H1 (cell line): Measurements from ENCODE around the gene ANKFN1. TPM values are rescaled to one million over a fixed set of nuclear protein-coding genes. Genes with fewer than 3 reads are reported as not detected.
A peak's percentile ranks its signal among the peaks of the same experiment; 100 is the strongest.

Source experiments
- CTCF ChIA-PET: fragments of 300-600 bp; sonication (Branson Sonifier 250); formaldehyde crosslinking; loops from one replicate; lab custom pipeline; 2021; ENCODE audit not compliant: partially characterized antibody; lab: Charles Lee
- POLR2A ChIA-PET: fragments of 300-600 bp; sonication (Branson Sonifier 250); formaldehyde crosslinking; loops from one replicate; lab custom pipeline; 2021; ENCODE audit warnings: inconsistent platforms; ENCODE audit not compliant: partially characterized antibody; lab: Charles Lee
- DNase-seq, 2 experiments: peaks; one replicate each; pipeline versions ENCODE4 v3.0.0 to v3.0.0-alpha.2; 2010 to 2022; ENCODE audit warnings: low spot score in 2 of 2, low read depth in 1 of 2, mixed read lengths in 1 of 2
- FAIRE-seq: peaks from 2 replicates; lab custom pipeline; 2011; peaks lifted over from hg19 to GRCh38; lab: Jason Lieb, UNC
- H2AFZ ChIP-seq: 2 replicates; pipeline ENCODE4 v1.8.1; 2012; ENCODE audit warnings: low read length, inconsistent platforms
- H2AK5ac ChIP-seq: 2 replicates; pipeline ENCODE4 v1.6.1; 2013; ENCODE audit warnings: low read depth, low read length
- H2BK120ac ChIP-seq: replicated peaks from 2 replicates; pipeline ENCODE3; 2013; ENCODE audit warnings: low read depth, low read length, inconsistent platforms
- H2BK12ac ChIP-seq: 2 replicates; pipeline ENCODE4 v1.6.1; 2013; ENCODE audit warnings: low read depth, low read length
- H2BK15ac ChIP-seq: 2 replicates; pipeline ENCODE4 v1.6.1; 2013; ENCODE audit warnings: low read length
- H2BK20ac ChIP-seq: 2 replicates; pipeline ENCODE4 v1.6.1; 2013; ENCODE audit warnings: low read length
- H2BK5ac ChIP-seq: 2 replicates; pipeline ENCODE4 v1.6.1; 2013; ENCODE audit warnings: low read depth, low read length
- H3K14ac ChIP-seq: 2 replicates; pipeline ENCODE4 v1.6.1; 2013; ENCODE audit warnings: inconsistent platforms; ENCODE audit not compliant: insufficient read length
- H3K18ac ChIP-seq: 2 replicates; pipeline ENCODE4 v1.6.1; 2013; ENCODE audit warnings: low read length; ENCODE audit errors: extremely low read depth
- H3K23ac ChIP-seq: 2 replicates; pipeline ENCODE4 v1.6.1; 2013; ENCODE audit warnings: inconsistent platforms; ENCODE audit not compliant: insufficient read length
- H3K23me2 ChIP-seq: 2 replicates; pipeline ENCODE4 v1.6.1; 2013; ENCODE audit warnings: low read depth, low read length
- H3K27ac ChIP-seq: 2 replicates; pipeline ENCODE4 v1.6.1; 2011; ENCODE audit warnings: low read depth, low read length, inconsistent platforms
- H3K27me3 ChIP-seq, 4 experiments: replicated peaks in 1 of 4; 1 replicate in 1 of 4; 2 replicates in 3 of 4; pipeline versions ENCODE4 v1.6.1 to v1.8.1; 2011 to 2013; ENCODE audit warnings: low read length in 3 of 4, mild to moderate bottlenecking in 3 of 4, inconsistent platforms in 2 of 4, mixed read lengths in 2 of 4, moderate library complexity in 1 of 4; ENCODE audit not compliant: control insufficient read depth in 3 of 4, insufficient read depth in 3 of 4; ENCODE audit errors: extremely low read depth in 1 of 4
- H3K36me3 ChIP-seq, 4 experiments: 2 replicates each; pipeline versions ENCODE4 v1.6.1 to v1.8.1; 2011 to 2013; ENCODE audit warnings: mild to moderate bottlenecking in 4 of 4, low read length in 3 of 4, moderate library complexity in 2 of 4, control low read depth in 1 of 4, inconsistent platforms in 1 of 4; ENCODE audit not compliant: insufficient read depth in 4 of 4, control insufficient read depth in 2 of 4
- H3K4ac ChIP-seq: replicated peaks from 2 replicates; pipeline ENCODE3; 2013; ENCODE audit warnings: low read length, low read depth, mixed read lengths, inconsistent platforms; ENCODE audit not compliant: insufficient read length
- H3K4me1 ChIP-seq, 4 experiments: replicated peaks in 1 of 4; 1 replicate in 1 of 4; 2 replicates in 3 of 4; pipeline versions ENCODE4 v1.6.1 to v1.8.1; 2011 to 2013; ENCODE audit warnings: low read length in 3 of 4, inconsistent platforms in 2 of 4, mixed read lengths in 1 of 4; ENCODE audit not compliant: insufficient read depth in 4 of 4, control insufficient read depth in 3 of 4
- H3K4me2 ChIP-seq, 2 experiments: 2 replicates each; pipeline versions ENCODE4 v1.6.1 to v1.8.1; 2011 to 2013; ENCODE audit warnings: low read depth in 2 of 2, low read length in 2 of 2, control low read depth in 1 of 2, inconsistent platforms in 1 of 2, mild to moderate bottlenecking in 1 of 2; ENCODE audit not compliant: insufficient read depth in 1 of 2
- H3K4me3 ChIP-seq, 4 experiments: fragments of 200-600, 300-600 bp in 1 of 4; sonication (generic), shearing (Covaris generic), sonication (Bioruptor Twin) in 1 of 4; 2 replicates each; pipeline versions ENCODE4 v1.5.1 to v1.8.1; 2011 to 2016; ENCODE audit warnings: low read length in 4 of 4, low read depth in 3 of 4, control low read depth in 2 of 4, inconsistent platforms in 2 of 4, mild to moderate bottlenecking in 2 of 4, mixed read lengths in 1 of 4, moderate library complexity in 1 of 4; ENCODE audit not compliant: insufficient read depth in 2 of 4; ENCODE audit errors: extremely low read depth in 1 of 4
- H3K56ac ChIP-seq: replicated peaks from 2 replicates; pipeline ENCODE3; 2013; ENCODE audit warnings: low read depth, mild to moderate bottlenecking, mixed read lengths, low read length, inconsistent platforms; ENCODE audit not compliant: insufficient read length
- H3K79me1 ChIP-seq: 2 replicates; pipeline ENCODE4 v1.6.1; 2013; ENCODE audit warnings: low read depth, low read length, control low read depth
- H3K79me2 ChIP-seq, 2 experiments: 2 replicates each; pipeline versions ENCODE4 v1.6.1 to v1.8.1; 2012 to 2013; ENCODE audit warnings: low read length in 2 of 2, mild to moderate bottlenecking in 2 of 2, inconsistent platforms in 1 of 2; ENCODE audit not compliant: insufficient read depth in 2 of 2, control insufficient read depth in 1 of 2
- H3K9ac ChIP-seq, 4 experiments: replicated peaks in 1 of 4; 1 replicate in 1 of 4; 2 replicates in 3 of 4; pipeline versions ENCODE4 v1.6.1 to v1.8.1; 2011 to 2013; ENCODE audit warnings: low read depth in 3 of 4, low read length in 3 of 4, control low read depth in 2 of 4, mild to moderate bottlenecking in 2 of 4, moderate library complexity in 2 of 4, inconsistent platforms in 1 of 4; ENCODE audit errors: extremely low read depth in 1 of 4
- H3K9me3 ChIP-seq, 2 experiments: 2 replicates each; pipeline versions ENCODE4 v1.6.1 to v1.8.1; 2012 to 2013; ENCODE audit warnings: mild to moderate bottlenecking in 2 of 2, moderate library complexity in 2 of 2, control low read depth in 1 of 2, inconsistent platforms in 1 of 2, low read depth in 1 of 2, low read length in 1 of 2, mixed read lengths in 1 of 2; ENCODE audit not compliant: insufficient read depth in 2 of 2
- H4K20me1 ChIP-seq, 2 experiments: replicated peaks in 1 of 2; 2 replicates each; pipeline versions ENCODE3 to v1.8.1; 2011 to 2013; ENCODE audit warnings: inconsistent platforms in 2 of 2, low read length in 2 of 2, mild to moderate bottlenecking in 1 of 2; ENCODE audit not compliant: insufficient read depth in 2 of 2, control insufficient read depth in 1 of 2
- H4K5ac ChIP-seq: 2 replicates; pipeline ENCODE4 v1.6.1; 2013; ENCODE audit warnings: low read length, low read depth, mixed read lengths, inconsistent platforms; ENCODE audit not compliant: insufficient read length
- H4K8ac ChIP-seq: 2 replicates; pipeline ENCODE4 v1.8.0; 2013; ENCODE audit warnings: mild to moderate bottlenecking, moderate library complexity, low read length, inconsistent platforms; ENCODE audit not compliant: insufficient read depth; ENCODE audit errors: extremely low read depth
- H4K91ac ChIP-seq: replicated peaks from 2 replicates; pipeline ENCODE3; 2013; ENCODE audit warnings: low read length, mixed read lengths, inconsistent platforms; ENCODE audit not compliant: insufficient read length
- KDM1A ChIP-seq: fragments of 200-600, 300-600 bp; sonication (generic); IDR thresholded peaks from 2 replicates; pipeline ENCODE4 v1.7.1; 2016; ENCODE audit warnings: mild to moderate bottlenecking, low read length, borderline replicate concordance
- ZNF274 ChIP-seq: IDR thresholded peaks from 2 replicates; pipeline ENCODE4 v1.7.0; 2012; ENCODE audit warnings: low read length, borderline replicate concordance; ENCODE audit errors: extremely low read depth
- polyA plus RNA-seq, 7 experiments: library from polyadenylated mRNA; depleted of rRNA in 3 of 7; stranded (reverse) in 5 of 7; unstranded in 2 of 7; fragments of >200 nt in 5 of 7; fragments of 200-250 nt in 2 of 7; gene quantifications; 1 replicate in 5 of 7; 2 replicates in 1 of 7; 4 replicates in 1 of 7; pipeline versions ENCODE4 v1.2.1 to v1.2.3, GENCODE V29; 2011 to 2013; ENCODE audit warnings: missing spikeins in 2 of 7, mixed read lengths in 2 of 7
- total RNA-seq: library from RNA; stranded (reverse); fragmentation: NEBNext Ultra II Directional; extraction: Animal tissue kit (Norgen Biotek cat#: 25700); gene quantifications from 2 replicates; pipeline ENCODE4 v1.2.1, GENCODE V29; 2021

The ANKFN1 gene
- total and polyA plus RNA-seq, 2 of the 8 experiments (the other 6 are each of a cell fraction or from before 2014, with no cell fraction given), result not detected

DNA sequence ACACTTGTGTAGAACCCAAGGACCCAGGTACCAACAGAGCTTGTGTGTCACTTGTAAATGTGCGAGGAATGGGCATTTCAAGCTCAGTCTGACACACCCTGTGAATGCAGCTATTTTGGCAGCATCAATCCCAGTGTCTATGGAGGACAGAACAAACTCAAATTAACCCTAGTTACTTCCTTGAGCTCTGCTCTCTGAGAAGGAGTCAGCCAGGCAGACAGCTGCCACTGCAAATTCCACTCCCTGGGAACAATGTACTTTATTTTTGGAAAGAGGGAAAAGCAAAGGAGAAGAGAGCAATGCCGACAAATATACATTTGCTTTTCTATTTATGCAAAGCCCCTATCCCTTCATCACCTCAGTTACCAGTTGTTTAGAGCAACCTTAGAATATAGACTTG is 391.8 kb downstream of the ANKFN1 start (continued):
- no peak for TF ChIP-seq KDM1A

DNA sequence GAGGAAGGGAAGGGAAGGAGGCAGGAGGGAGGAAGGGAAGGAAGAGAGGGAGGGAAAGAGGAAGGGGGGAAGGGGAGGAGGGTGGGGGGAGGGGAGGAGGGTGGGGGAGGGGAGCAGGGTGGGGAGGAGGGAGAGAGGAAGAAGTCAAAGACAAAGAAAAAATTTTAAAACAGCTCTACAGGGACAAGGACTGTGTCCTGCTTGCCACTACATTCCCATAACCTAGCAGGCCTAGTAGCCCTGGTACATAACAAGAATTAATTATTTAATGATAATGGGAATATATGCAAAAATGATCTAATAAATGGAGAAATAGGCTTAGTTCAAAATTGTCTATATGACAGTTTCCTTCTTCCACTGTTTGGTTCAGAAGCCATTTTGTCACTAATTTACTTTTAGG is 392.7 kb downstream of the ANKFN1 start:
- ChIA-PET CTCF (interaction anchor here (0.9 kb wide), 1 partner anchor 234 kb away, joined by 4 read pairs; no protein-coding TSS in a partner anchor), POLR2A (no interaction called here)
- H2BK20ac ChIP-seq, result no peak overlapping the region
- H3K4me1 ChIP-seq, result peaks cover 2 to 7% (median 2%) of the 10 kb centered on the region in 4 experiments; a peak in 5 of 7 replicates
- no peaks in the 10 kb centered on the region for H3K9me3 ChIP-seq
- H3K79me1 ChIP-seq, result no peaks in the 10 kb centered on the region
- no peak overlapping the region for H3K4me2 ChIP-seq
- no peaks in the 10 kb centered on the region for H4K20me1 ChIP-seq
- no peak overlapping the region for H2BK15ac ChIP-seq
- no peak overlapping the region for H2BK120ac ChIP-seq
- no peak overlapping the region for H3K18ac ChIP-seq
- no peaks in the 10 kb centered on the region for H3K23me2 ChIP-seq
- no peak overlapping the region for H3K56ac ChIP-seq
- no peak overlapping the region for H3K23ac ChIP-seq
- no peak overlapping the region for H3K14ac ChIP-seq
- no peaks in the 10 kb centered on the region for H3K27me3 ChIP-seq
- no peak overlapping the region for H3K27ac ChIP-seq
- H2AK5ac ChIP-seq, result no peak overlapping the region
- DNase-seq, result no peak
- H2AFZ ChIP-seq, result no peak overlapping the region
- no peak overlapping the region for H4K8ac ChIP-seq
- H3K9ac ChIP-seq, result no peak overlapping the region
- no peak overlapping the region for H4K91ac ChIP-seq
- H3K36me3 ChIP-seq, result no peaks in the 10 kb centered on the region
- H3K4me3 ChIP-seq, result no peak overlapping the region
- H3K4ac ChIP-seq, result no peak overlapping the region
- TF ChIP-seq KDM1A (0 out of 2 replicates have a peak, but pooled peaks have one; percentile 21), ZNF274 (no peak)
- no peak for FAIRE-seq
- no peak overlapping the region for H2BK12ac ChIP-seq
- no peaks in the 10 kb centered on the region for H3K79me2 ChIP-seq
- H4K5ac ChIP-seq, result no peak overlapping the region
- H2BK5ac ChIP-seq, result no peak overlapping the region
